Measurements from ENCODE around the gene LUZP2. TPM values are rescaled to one million over a fixed set of nuclear protein-coding genes. Genes with fewer than 3 reads are reported as not detected.

LUZP2 gene
- total and polyA plus RNA-seq, 9 of the 15 experiments (the other 6 are each of a cell fraction or from before 2014, with no cell fraction given) = not detected

DNA sequence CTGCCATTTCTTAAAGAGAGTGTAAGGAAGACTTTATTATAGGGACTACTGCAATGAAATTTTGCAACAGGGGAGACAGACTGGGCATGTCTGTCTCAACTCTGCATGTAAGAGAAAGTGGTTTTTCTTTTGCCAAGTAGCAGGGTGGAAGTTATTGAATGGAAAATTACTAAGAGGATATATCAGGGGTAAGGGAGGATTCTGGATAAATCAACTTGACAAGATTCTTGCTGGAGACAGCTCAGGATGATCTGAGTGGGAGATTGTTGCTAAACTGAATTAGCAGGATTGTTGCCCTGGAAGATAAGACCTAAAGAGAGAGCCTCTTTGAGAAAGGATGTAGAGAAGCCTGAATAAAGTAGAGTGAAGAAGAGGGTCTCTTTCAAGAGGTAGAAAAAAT, 145.8 kb downstream of the LUZP2 start:
- H3K9me3 ChIP-seq (replicated peaks; ENCODE audit: control insufficient read depth, insufficient read depth, low read depth, low read length) = 0 out of 2 replicates have a peak, but pooled peaks cover 2% of the 10 kb centered on the region
- intact Hi-C loops (cut with micrococcal nuclease) = no loop called here
- no peaks in the 10 kb centered on the region for H4K20me1 ChIP-seq (replicated peaks; ENCODE audit: control insufficient read depth, insufficient read depth, low read length)
- no peak overlapping the region for H2AFZ ChIP-seq (ENCODE audit: low read depth, low read length)
- no peak overlapping the region for H3K27ac ChIP-seq (ENCODE audit: extremely low read depth, low read depth, low read length)
- no peaks in the 10 kb centered on the region for H3K9me1 ChIP-seq (ENCODE audit: control insufficient read depth, insufficient read depth, low read length)
- TF ChIP-seq YY1 (IDR thresholded peaks at IDR 0.05; ENCODE audit: borderline replicate concordance in 1 of 3, control insufficient read depth in 1 of 3, extremely low read depth in 1 of 3, insufficient read depth in 3 of 3, insufficient read length in 1 of 3, insufficient replicate concordance in 2 of 3, low read depth in 1 of 3, low read length in 2 of 3) = no peak
- no peak for TF ChIP-seq HMG20A (CRISPR knock-in tag; conservative IDR thresholded peaks at IDR 0.05)
- no peak for TF ChIP-seq HSF4 (CRISPR knock-in tag; IDR thresholded peaks at IDR 0.05; ENCODE audit: borderline replicate concordance)
- TF ChIP-seq ETV6 (IDR thresholded peaks at IDR 0.05; ENCODE audit: borderline replicate concordance in 1 of 2, low read depth in 2 of 2, low read length in 1 of 2) = no peak
- no peak for TF ChIP-seq ETV6 (CRISPR knock-in tag; IDR thresholded peaks at IDR 0.05; ENCODE audit: borderline replicate concordance)
- TF ChIP-seq THRAP3 (IDR thresholded peaks at IDR 0.05; ENCODE audit: borderline replicate concordance) = no peak
- TF ChIP-seq ATF1 (CRISPR knock-in tag; IDR thresholded peaks at IDR 0.05) = no peak
- no peak for TF ChIP-seq ATF1 (tag; IDR thresholded peaks at IDR 0.05)
- TF ChIP-seq, protein P1, sequence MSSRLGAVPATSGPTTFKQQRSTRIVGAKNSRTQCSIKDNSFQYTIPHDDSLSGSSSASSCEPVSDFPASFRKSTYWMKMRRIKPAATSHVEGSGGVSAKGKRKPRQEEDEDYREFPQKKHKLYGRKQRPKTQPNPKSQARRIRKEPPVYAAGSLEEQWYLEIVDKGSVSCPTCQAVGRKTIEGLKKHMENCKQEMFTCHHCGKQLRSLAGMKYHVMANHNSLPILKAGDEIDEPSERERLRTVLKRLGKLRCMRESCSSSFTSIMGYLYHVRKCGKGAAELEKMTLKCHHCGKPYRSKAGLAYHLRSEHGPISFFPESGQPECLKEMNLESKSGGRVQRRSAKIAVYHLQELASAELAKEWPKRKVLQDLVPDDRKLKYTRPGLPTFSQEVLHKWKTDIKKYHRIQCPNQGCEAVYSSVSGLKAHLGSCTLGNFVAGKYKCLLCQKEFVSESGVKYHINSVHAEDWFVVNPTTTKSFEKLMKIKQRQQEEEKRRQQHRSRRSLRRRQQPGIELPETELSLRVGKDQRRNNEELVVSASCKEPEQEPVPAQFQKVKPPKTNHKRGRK (tag; IDR thresholded peaks at IDR 0.05) = no peak
- H3K4me1 ChIP-seq (replicated peaks in 1 of 2; ENCODE audit: control insufficient read depth in 2 of 2, insufficient read depth in 2 of 2, low read length in 2 of 2) = no peaks in the 10 kb centered on the region
- no peak for FAIRE-seq
- no peak overlapping the region for H3K4me3 ChIP-seq
- no TSS peak for BruUV-seq (replicated peaks)
- H3K27me3 ChIP-seq (ENCODE audit: control insufficient read depth in 2 of 2, insufficient read depth in 2 of 2, low read length in 2 of 2) = no peaks in the 10 kb centered on the region
- no peaks in the 10 kb centered on the region for H3K79me2 ChIP-seq (ENCODE audit: control insufficient read depth, insufficient read depth, low read length)
- H3K36me3 ChIP-seq (ENCODE audit: control insufficient read depth, insufficient read depth, low read length) = no peaks in the 10 kb centered on the region
- H3K4me2 ChIP-seq (ENCODE audit: insufficient read depth, low read length) = no peak overlapping the region
- POLR2A ChIA-PET = no interaction called here
- no peak for ATAC-seq
- DNase-seq (ENCODE audit: extremely low read depth in 1 of 4, low spot score in 3 of 4) = no peak
- no peak overlapping the region for H3K9ac ChIP-seq (ENCODE audit: insufficient read depth in 1 of 2, low read depth in 2 of 2, low read length in 2 of 2)
- in situ Hi-C loops (cut with MboI) = no loop called here
- CTCF ChIA-PET (ENCODE audit: low intra/inter-chr PET ratio) = no interaction called here
